HepG2 (cell line): ENCODE results near the gene ALDH9A1. TPM values are rescaled to one million over a fixed set of nuclear protein-coding genes. Genes with fewer than 3 reads are reported as not detected.

Experiments
- AHR ChIP-seq: IDR thresholded peaks from 2 replicates; pipeline ENCODE4 v1.6.1; 2018; ENCODE audit warnings: missing genetic modification reagents, missing compliant biosample characterization
- ATF2 ChIP-seq: sonication (generic); formaldehyde crosslinking; IDR thresholded peaks from 2 replicates; pipeline ENCODE4 v1.4.0; 2020; ENCODE audit warnings: missing genetic modification reagents
- NFATC3 ChIP-seq: sonication (generic); formaldehyde crosslinking; IDR thresholded peaks from 2 replicates; pipeline ENCODE4 v1.5.1; 2020; ENCODE audit warnings: mild to moderate bottlenecking, missing genetic modification reagents
- NKX3-1 ChIP-seq: sonication (generic); formaldehyde crosslinking; IDR thresholded peaks from 2 replicates; pipeline ENCODE4 v1.5.0; 2020; ENCODE audit warnings: missing genetic modification reagents
- NONO ChIP-seq, 2 experiments: fragments of 450-650 bp in 1 of 2; sonication (generic) in 1 of 2; formaldehyde crosslinking in 1 of 2; IDR thresholded peaks in 1 of 2; conservative IDR thresholded peaks in 1 of 2; 2 replicates each; pipeline versions ENCODE4 v1.6.1 to v1.8.0; 2017 to 2022; ENCODE audit warnings: mild to moderate bottlenecking in 1 of 2, missing genetic modification reagents in 1 of 2, moderate library complexity in 1 of 2
- PCBP1 ChIP-seq: fragments of 200-400 bp; formaldehyde crosslinking; IDR thresholded peaks from 2 replicates; pipeline ENCODE4 v1.6.1; 2017; ENCODE audit warnings: mild to moderate bottlenecking, low read depth, low read length, borderline replicate concordance
- PRDM15 ChIP-seq: sonication (generic); formaldehyde crosslinking; IDR thresholded peaks from 2 replicates; pipeline ENCODE4 v1.4.0; 2020; ENCODE audit warnings: missing genetic modification reagents
- RARA ChIP-seq: IDR thresholded peaks from 2 replicates; pipeline ENCODE4 v1.6.1; 2016; ENCODE audit warnings: missing genetic modification reagents, missing compliant biosample characterization
- RFX3 ChIP-seq: IDR thresholded peaks from 2 replicates; pipeline ENCODE4 v1.6.1; 2016; ENCODE audit warnings: missing biosample characterization, missing genetic modification reagents
- SAP130 ChIP-seq: IDR thresholded peaks from 2 replicates; pipeline ENCODE4 v1.6.1; 2016; ENCODE audit warnings: low read depth
- ZBTB25 ChIP-seq: IDR thresholded peaks from 2 replicates; pipeline ENCODE4 v1.6.1; 2018; ENCODE audit warnings: missing genetic modification reagents
- ZBTB7A ChIP-seq: sonication (generic); formaldehyde crosslinking; IDR thresholded peaks from 2 replicates; pipeline ENCODE4 v1.8.0; 2022; ENCODE audit warnings: mild to moderate bottlenecking, missing genetic modification reagents
- ZFP91 ChIP-seq: sonication (generic); formaldehyde crosslinking; IDR thresholded peaks from 2 replicates; pipeline ENCODE4 v1.9.0; 2022; ENCODE audit warnings: missing genetic modification reagents, mild to moderate bottlenecking, borderline replicate concordance
- ZKSCAN1 ChIP-seq: fragments of 150-350 bp; IDR thresholded peaks from 2 replicates; pipeline ENCODE4 v1.6.1; 2014; ENCODE audit warnings: low read length
- ZNF503 ChIP-seq: sonication (generic); formaldehyde crosslinking; IDR thresholded peaks from 2 replicates; pipeline ENCODE4 v1.4.0; 2020; ENCODE audit warnings: missing genetic modification reagents
- ZNF709 ChIP-seq: sonication (generic); formaldehyde crosslinking; IDR thresholded peaks from 2 replicates; pipeline ENCODE4 v1.5.0; 2020; ENCODE audit warnings: mild to moderate bottlenecking, missing genetic modification reagents
- ZNF768 ChIP-seq: sonication (generic); formaldehyde crosslinking; IDR thresholded peaks from 2 replicates; pipeline ENCODE4 v1.4.0; 2020; ENCODE audit warnings: missing genetic modification reagents
- ZNF83 ChIP-seq: sonication (generic); formaldehyde crosslinking; IDR thresholded peaks from 2 replicates; pipeline ENCODE4 v1.4.0; 2020; ENCODE audit warnings: missing genetic modification reagents, mild to moderate bottlenecking, borderline replicate concordance
- polyA plus RNA-seq, 8 experiments: library from polyadenylated mRNA; depleted of rRNA in 3 of 8; stranded (reverse) in 7 of 8; unstranded in 1 of 8; fragments of >200 nt; fragmentation: Illumina TruSeq in 4 of 8; extraction: Trizol in 4 of 8; gene quantifications; 2 replicates each; pipeline versions ENCODE4 v1.2.1 to v1.2.3, GENCODE V29; 2011 to 2016; ENCODE audit warnings: low read depth in 4 of 8, missing spikeins in 1 of 8, mixed read lengths in 1 of 8; ENCODE audit not compliant: insufficient read depth in 1 of 8
- total RNA-seq, 5 experiments: library from RNA; depleted of rRNA; stranded (reverse); fragments of >200 nt; fragmentation: Illumina TruSeq; extraction: Trizol; gene quantifications; 2 replicates each; pipeline ENCODE4 v1.2.3, GENCODE V29; 2016; ENCODE audit warnings: low read depth in 1 of 5

The ALDH9A1 gene
- total and polyA plus RNA-seq, 2 of the 13 experiments (the other 11 are each of a cell fraction or from before 2014, with no cell fraction given): 27.5 to 38.5 TPM

GRCh38 chr1:165697881-165698760, at the start of gene ALDH9A1 (continued):
- TF ChIP-seq ZNF503 (CRISPR knock-in tag) (peak; percentile 65), ZBTB25 (peak; percentile 54; the same call in 1 of the 2 replicates), ZNF768 (CRISPR knock-in tag) (peak; percentile 59; the same call in 1 of the 2 replicates), ZFP91 (peak; percentile 81; the same call in 1 of the 2 replicates), ZNF709 (CRISPR knock-in tag) (0 out of 2 replicates have a peak, but pooled peaks have one; percentile 74), RFX3 (peak; percentile 18; the same call in 1 of the 2 replicates), NKX3-1 (CRISPR knock-in tag) (peak; percentile 67), RARA (CRISPR knock-in tag) (no peak), ZBTB7A (CRISPR knock-in tag) (0 out of 2 replicates have a peak, but pooled peaks have one; percentile 17), ATF2 (CRISPR knock-in tag) (peak; percentile 22; the same call in 1 of the 2 replicates), NFATC3 (0 out of 2 replicates have a peak, but pooled peaks have one; percentile 71), PCBP1 (no peak), PRDM15 (CRISPR knock-in tag) (peak; percentile 39; the same call in 1 of the 2 replicates), SAP130 (CRISPR knock-in tag) (peak; percentile 67), NONO (IDR thresholded peaks at IDR 0.05) (no peak), NONO (CRISPR knock-in tag; conservative IDR thresholded peaks at IDR 0.05) (peak; percentile 88), ZNF83 (CRISPR knock-in tag) (no peak), ZKSCAN1 (no peak), AHR (CRISPR knock-in tag) (peak; percentile 74; the same call in 1 of the 2 replicates)
